NCI-H2081 (cell line): ENCODE measurements around the gene FOSL2.
"Not testable (repeated sequence)": the region's sequence is repeated elsewhere in the genome, so short reads cannot be mapped to it uniquely, and the experiment has no call there.

Experiments
- DNase-seq, 2 experiments: peaks; one replicate each; lab custom pipeline; 2025; lab: John Stamatoyannopoulos, UW

The FOSL2 gene

GRCh38 chr2:28357055-28357454 is 35.6 kb upstream of the FOSL2 start:
- DNase-seq, result no peak

DNA sequence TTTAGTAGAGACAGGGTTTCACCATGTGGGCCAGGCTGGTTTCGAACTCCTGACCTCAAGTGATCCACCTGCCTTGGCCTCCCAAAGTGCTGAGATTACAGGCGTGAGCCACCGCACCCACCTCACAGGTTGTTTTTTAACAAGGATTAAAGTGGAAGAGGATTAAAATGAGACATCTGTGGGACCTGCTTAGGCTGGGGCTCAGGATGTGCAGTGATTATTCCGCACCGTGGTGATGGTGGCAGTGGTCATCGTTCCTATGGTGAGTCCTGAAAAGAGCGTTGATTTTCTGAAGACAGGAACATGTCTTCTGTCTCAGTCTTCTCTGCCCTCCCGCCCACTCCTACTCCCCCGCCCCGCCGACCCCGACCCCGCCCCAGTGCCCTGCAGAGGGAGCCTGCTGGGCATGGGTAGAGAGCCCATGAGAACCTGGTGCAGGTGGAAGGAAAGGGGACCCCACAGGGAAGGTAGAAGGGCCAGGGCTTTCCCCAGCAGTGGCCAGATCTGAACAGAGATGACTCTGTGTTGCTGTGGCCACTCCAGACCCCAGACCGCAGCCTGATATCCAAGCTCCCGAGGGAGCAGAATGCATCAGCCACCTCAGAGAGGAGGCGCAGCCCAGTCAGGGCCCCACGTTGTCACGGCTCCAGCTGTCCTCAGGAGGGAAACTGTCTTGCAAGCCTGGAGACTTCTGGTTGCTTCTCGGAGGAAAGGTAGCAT is 34.5 kb upstream of the FOSL2 start:
- no peak for DNase-seq

GRCh38 chr2:28358668-28359201 is 33.9 kb upstream of the FOSL2 start:
- no peak for DNase-seq

DNA sequence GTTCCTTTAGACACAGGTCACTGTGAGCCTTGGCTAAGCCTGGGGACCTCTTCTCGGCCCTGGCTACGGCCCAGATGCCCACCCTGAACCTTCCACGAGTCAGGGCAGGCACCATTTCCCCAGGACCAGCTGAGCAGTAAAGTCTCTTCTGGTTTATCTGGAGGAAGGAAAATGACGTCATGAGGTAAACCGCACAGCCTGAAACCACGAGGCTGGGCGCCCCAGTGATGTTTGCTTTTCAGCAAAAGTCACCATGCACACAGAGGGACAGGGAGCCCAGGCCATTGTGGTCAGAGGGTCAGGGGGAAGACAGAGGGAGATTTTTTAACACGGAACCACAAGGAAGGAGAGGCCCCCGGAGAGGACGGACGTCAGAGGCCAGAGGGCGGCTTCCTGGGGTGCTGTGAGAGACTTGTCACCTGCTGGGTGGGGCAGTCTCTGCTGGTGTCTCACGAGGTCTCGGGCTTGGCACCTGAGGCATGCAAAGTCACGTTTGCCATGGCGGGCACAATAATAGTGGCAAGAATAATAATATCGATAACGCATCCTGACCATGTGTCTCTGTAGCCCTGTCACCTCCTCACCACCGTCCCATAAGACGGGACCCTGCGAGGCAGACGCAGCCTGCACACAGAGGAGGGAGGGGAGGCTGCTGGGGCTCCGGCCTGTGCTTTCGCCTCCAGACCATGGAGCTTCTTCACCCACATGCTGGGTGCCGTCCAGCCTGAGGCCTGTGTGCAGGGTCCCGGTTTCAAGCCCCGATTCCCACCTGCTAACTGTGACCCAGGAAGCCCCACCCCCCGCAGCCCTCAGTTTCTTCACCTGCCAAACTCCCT is 33.2 kb upstream of the FOSL2 start:
- DNase-seq, result no peak

- DNase-seq, result no peak
Measured at GRCh38 chr2:28360058-28360717, 32.5 kb upstream of the FOSL2 start.

DNA sequence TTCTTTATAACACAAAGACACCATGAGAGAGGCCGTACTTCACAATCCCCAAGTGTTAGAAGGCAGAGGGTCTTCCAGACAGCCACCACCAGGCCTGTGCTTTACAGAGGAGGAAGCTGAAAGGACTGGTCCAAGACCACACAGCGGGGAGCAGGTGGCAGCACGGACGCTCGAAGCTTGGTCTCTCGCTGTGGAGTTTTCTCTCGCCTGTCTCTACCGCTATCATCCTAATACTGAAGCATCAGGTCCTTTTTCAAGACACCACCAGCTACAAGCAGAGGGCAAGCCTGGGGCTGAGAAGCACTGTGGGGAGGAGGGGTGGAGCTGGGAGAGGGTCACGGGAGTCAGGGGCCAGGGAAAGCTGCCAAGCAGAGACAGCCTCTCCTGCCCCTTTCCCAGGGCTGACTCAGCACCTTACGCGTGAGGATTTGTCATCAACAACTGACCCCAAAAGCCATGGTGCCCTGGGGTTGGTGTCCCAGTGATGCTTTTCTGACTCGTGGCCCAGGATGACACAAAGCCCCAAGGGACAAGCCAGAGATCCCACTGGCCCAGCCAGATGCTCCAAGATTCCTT is 31.9 kb upstream of the FOSL2 start:
- no peak for DNase-seq

GRCh38 chr2:28361991-28362710 is 30.5 kb upstream of the FOSL2 start:
- DNase-seq, result no peak

- no peak for DNase-seq
Measured at GRCh38 chr2:28362991-28363521, 29.6 kb upstream of the FOSL2 start.

GRCh38 chr2:28363686-28364280 is 28.9 kb upstream of the FOSL2 start:
- no peak for DNase-seq

DNA sequence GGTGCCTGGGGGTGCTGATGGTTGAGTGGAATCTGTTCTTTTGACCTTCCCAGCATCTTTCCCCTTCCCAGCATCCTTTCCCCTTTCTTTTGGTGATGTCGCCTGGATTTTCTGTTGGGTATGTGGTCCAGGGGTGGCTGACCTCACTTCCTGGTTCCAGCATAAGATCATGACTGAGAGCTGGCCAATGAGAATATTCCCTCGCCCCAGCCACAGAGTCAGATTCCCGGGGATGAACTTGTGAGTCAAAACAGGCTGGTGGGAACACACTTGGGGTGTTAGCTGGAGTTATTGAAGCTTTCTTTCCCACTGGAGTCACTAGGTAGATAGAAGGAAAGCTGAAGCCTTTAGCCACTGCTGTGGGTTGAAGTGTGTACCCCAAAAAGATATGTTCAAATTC is 28.0 kb upstream of the FOSL2 start:
- DNase-seq, result no peak

GRCh38 chr2:28365158-28365557 is 27.5 kb upstream of the FOSL2 start:
- no peak for DNase-seq

DNA sequence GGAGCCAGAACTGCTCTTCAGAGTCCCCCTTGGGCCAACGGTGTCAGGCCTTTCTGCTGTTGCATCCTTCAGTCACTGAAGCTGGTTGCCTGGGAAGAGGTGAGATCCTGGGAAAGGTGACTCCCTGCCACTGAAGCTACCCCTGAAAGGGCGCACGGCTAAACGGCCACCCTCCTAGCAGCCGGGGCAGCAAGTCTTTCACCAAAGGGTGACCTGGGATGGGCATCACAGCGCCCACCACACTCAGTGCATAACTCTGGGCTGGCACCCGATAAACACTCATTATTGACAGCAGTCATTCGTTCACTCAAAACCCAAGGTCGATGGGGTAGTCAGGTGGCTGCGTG is 26.5 kb upstream of the FOSL2 start:
- no peak for DNase-seq

GRCh38 chr2:28366496-28367282 is 26.0 kb upstream of the FOSL2 start:
- no peak for DNase-seq

GRCh38 chr2:28367667-28368356 is 24.8 kb upstream of the FOSL2 start:
- DNase-seq, result no peak

GRCh38 chr2:28368357-28368798 is 24.3 kb upstream of the FOSL2 start:
- DNase-seq, result no peak

DNA sequence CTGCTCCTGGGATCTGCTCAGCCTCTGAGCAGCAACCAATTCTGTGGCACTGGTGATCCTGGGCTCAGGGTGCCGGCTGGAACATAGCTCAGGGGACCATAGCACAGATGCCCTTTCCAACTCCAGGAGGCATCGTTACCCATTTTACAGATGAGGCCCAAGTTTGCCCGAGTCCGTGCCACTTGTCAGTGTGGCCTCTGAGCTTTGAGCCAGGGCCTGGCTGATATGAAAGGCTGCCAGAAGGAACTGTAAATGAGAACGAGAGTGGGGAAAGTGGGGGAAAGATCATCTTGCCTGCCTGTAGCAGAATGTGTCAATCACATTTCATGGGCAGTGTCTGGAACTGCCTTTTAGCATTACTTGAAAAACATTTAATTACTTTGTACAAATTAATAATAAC is 23.3 kb upstream of the FOSL2 start:
- no peak for DNase-seq

GRCh38 chr2:28370354-28370753 is 22.3 kb upstream of the FOSL2 start:
- DNase-seq, result no peak

DNA sequence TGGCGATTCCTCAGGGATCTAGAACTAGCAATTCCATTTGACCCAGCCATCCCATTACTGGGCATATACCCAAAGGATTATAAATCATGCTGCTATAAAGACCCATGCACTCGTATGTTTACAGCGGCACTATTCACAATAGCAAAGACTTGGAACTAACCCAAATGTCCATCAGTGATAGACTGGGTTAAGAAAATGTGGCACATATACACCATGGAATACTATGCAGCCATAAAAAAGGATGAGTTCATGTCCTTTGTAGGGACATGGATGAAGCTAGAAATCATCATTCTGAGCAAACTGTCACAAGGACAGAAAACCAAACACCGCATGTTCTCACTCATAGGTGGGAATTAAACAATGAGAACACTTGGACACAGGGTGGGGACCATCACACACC is 20.9 kb upstream of the FOSL2 start:
- not testable (repeated sequence) for DNase-seq

DNA sequence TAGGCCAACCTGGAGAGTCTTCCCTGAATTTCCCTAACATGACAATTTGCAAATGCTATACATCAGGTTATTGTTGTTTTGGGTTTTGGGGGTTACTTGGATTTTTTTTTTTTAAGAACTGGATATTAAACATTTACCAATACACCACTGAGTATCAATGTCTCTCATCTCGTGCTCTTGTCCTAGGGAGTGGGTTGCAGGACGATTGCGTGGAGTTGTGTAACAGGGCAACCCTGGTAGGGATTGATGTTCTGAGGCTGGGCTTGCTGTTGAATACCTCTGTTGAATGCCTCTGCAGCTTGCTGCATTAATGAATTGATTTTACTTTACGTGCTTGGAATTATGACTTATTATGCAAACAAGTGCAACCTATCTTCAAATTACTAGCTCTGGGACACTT is 18.8 kb upstream of the FOSL2 start:
- no peak for DNase-seq

DNA sequence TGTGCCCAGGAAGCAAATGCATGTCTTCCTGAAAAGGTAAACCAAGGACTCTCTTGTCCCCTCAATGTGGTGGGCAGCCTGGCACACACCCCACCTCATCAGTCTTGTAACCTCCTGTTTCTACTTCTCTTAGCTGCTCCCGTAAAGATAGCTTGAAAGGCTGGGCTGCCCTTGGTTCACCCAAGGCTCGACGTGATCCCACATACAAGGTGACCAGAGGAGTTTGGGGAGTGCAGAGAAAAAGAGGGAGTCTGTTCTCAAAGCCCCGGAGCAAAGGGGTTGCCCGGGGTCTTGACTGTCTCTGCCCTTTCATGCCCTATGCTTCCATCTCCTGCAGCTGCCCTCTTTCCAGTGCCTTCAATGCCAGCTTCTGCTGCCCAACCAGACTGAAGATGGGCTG is 18.3 kb upstream of the FOSL2 start:
- no peak for DNase-seq
